ENCODE results near the gene SPATA6. TPM values are rescaled to one million over a fixed set of nuclear protein-coding genes. Genes with fewer than 3 reads are reported as not detected.
A peak's percentile ranks its signal among the peaks of the same experiment; 100 is the strongest.

The SPATA6 gene
- total and polyA plus RNA-seq, 2 of the 13 experiments (the other 11 are each of a cell fraction or from before 2014, with no cell fraction given), result 0.81 to 3.3 TPM

GRCh38 chr1:48471691-48472576 lies at the start of gene SPATA6 (continued):
- TF ChIP-seq SPEN (CRISPR knock-in tag; IDR thresholded peaks at IDR 0.05; ENCODE audit: low read depth) (0 out of 2 replicates have a peak, but pooled peaks have one; percentile 39), ZNF263 (CRISPR knock-in tag; IDR thresholded peaks at IDR 0.05) (no peak), REST (IDR thresholded peaks at IDR 0.05; ENCODE audit: borderline replicate concordance in 1 of 2, low read depth in 1 of 2, low read length in 2 of 2) (no peak), SNAPC5 (CRISPR knock-in tag; IDR thresholded peaks at IDR 0.05; ENCODE audit: borderline replicate concordance) (no peak), ZBTB43 (CRISPR knock-in tag; conservative IDR thresholded peaks at IDR 0.05) (no peak), ZSCAN31 (CRISPR knock-in tag; IDR thresholded peaks at IDR 0.05; ENCODE audit: low read depth) (0 out of 2 replicates have a peak, but pooled peaks have one; percentile 46), ZFP90 (CRISPR knock-in tag; IDR thresholded peaks at IDR 0.05; ENCODE audit: borderline replicate concordance) (peak; percentile 30; the same call in 1 of the 2 replicates), KAT2B (IDR thresholded peaks at IDR 0.05; ENCODE audit: borderline replicate concordance, low read depth, low read length) (no peak), ZNF546 (CRISPR knock-in tag; conservative IDR thresholded peaks at IDR 0.05) (no peak), ZXDC (CRISPR knock-in tag; IDR thresholded peaks at IDR 0.05) (no peak), GMEB1 (CRISPR knock-in tag; IDR thresholded peaks at IDR 0.05; ENCODE audit: borderline replicate concordance) (peak; percentile 45; the same call in 1 of the 2 replicates), TARDBP (CRISPR knock-in tag; IDR thresholded peaks at IDR 0.05) (0 out of 2 replicates have a peak, but pooled peaks have one; percentile 44), ZNF580 (CRISPR knock-in tag; IDR thresholded peaks at IDR 0.05; ENCODE audit: borderline replicate concordance, low read depth) (no peak), KAT7 (CRISPR knock-in tag; IDR thresholded peaks at IDR 0.05; ENCODE audit: borderline replicate concordance) (no peak), BHLHE40 (IDR thresholded peaks at IDR 0.05; ENCODE audit: low read length) (no peak)

All from HepG2 (cell line).